Activated T-cell treated with anti-CD3 and anti-CD28 coated beads, Interleukin-2, amount 50 U/mL, for 24 hours (primary cell): ENCODE results near the gene DEFB118.
"Not testable (repeated sequence)": the region's sequence is repeated elsewhere in the genome, so short reads cannot be mapped to it uniquely, and the experiment has no call there.

Experiments
- DNase-seq: peaks from one replicate; pipeline ENCODE4 v3.0.0-alpha.2; 2020
- H3K27ac Mint-ChIP-seq: 2 replicates; pipeline ENCODE4 v1.8.0; 2020; ENCODE audit warnings: mild to moderate bottlenecking, mixed read lengths
- H3K27me3 Mint-ChIP-seq: 2 replicates; pipeline ENCODE4 v1.8.0; 2020; ENCODE audit warnings: mixed read lengths
- H3K36me3 Mint-ChIP-seq: 2 replicates; pipeline ENCODE4 v1.8.0; 2020; ENCODE audit warnings: low read depth, mixed read lengths
- H3K4me1 Mint-ChIP-seq: 2 replicates; pipeline ENCODE4 v1.8.0; 2020; ENCODE audit warnings: low read depth, mixed read lengths
- H3K4me3 Mint-ChIP-seq: 2 replicates; pipeline ENCODE4 v1.8.0; 2020; ENCODE audit warnings: mild to moderate bottlenecking, moderate library complexity, mixed read lengths
- H3K9me3 Mint-ChIP-seq: 2 replicates; pipeline ENCODE4 v1.8.0; 2020; ENCODE audit warnings: mixed read lengths

Gene DEFB118, protein sequence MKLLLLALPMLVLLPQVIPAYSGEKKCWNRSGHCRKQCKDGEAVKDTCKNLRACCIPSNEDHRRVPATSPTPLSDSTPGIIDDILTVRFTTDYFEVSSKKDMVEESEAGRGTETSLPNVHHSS

DNA sequence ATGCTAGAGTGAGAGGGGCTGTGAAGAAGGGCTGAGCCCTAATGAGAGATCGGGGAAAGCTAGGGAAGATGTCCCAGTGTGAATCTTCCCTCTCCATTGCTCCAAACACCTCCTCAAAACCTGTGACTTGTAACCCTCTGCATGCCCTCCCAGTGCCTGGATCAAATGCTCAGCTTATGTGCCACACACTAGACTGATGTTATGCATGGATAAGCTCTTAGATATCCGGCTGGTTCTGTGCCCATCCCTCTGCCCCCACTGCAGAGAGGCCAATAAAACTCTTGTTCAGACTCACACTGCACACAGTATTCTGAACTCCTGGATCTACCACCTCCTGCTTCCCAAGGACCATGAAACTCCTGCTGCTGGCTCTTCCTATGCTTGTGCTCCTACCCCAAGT lies at the start of gene DEFB118:
Gene DEFB118, plus strand, starts transcription at position 301 of the 400 bp plus-strand sequence. Its CDS starts 50 bp downstream, at position 351.
- H3K36me3 Mint-ChIP-seq, result no peaks in the 10 kb centered on the region
- H3K9me3 Mint-ChIP-seq, result peaks cover 5% of the 10 kb centered on the region
- H3K27me3 Mint-ChIP-seq, result no peaks in the 10 kb centered on the region
- no peak within 1 kb of the TSS for H3K27ac Mint-ChIP-seq
- no peaks in the 10 kb centered on the region for H3K4me1 Mint-ChIP-seq
- no peak within 1 kb of the TSS for H3K4me3 Mint-ChIP-seq
- DNase-seq, result no peak

DNA sequence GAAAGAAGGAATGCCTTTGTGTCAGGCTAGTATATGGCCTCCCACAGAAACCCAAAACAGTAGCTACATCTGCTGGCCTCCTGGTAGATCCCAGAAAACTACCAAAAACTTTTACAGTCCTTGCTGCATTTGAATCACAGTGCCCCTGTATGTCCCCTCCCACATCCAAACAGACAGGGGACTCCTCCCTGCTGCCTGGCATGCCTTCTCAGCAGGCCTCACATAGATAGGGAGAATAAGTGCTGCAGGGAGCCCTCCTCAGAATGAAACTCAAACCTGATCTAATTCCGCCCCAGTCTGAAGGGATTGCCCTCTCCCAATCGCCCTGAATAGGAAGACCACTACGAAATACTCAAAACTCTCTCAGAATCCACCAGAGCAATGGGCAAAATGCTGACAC lies 45.9 kb upstream of the DEFB118 start:
- no peaks in the 10 kb centered on the region for H3K36me3 Mint-ChIP-seq
- H3K4me1 Mint-ChIP-seq, result no peaks in the 10 kb centered on the region
- H3K27me3 Mint-ChIP-seq, result peaks cover 4% of the 10 kb centered on the region
- peaks cover 27% of the 10 kb centered on the region for H3K9me3 Mint-ChIP-seq
- no peak overlapping the region for H3K4me3 Mint-ChIP-seq
- DNase-seq, result no peak
- no peak overlapping the region for H3K27ac Mint-ChIP-seq

DNA sequence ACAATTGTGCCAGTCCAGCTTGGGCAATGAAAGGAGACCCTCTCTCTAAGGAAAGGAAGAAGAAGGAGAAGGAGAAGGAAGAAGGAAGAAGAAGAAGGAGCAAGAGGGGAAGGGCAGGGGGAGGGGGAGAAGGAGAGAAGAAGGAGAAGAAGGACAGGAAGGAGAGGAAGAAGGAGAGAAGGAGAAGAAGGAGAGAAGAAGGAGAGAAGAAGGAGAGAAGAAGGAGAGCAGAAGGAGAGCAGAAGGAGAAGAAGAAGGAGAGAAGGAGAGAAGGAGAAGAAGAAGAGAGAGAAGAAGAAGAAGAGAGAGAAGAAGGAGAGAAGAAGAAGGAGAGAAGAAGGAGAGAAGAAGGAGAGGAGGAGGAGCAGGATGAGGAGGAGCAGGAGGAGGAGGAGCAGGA lies 37.5 kb upstream of the DEFB118 start:
- no peaks in the 10 kb centered on the region for H3K4me1 Mint-ChIP-seq
- no peaks in the 10 kb centered on the region for H3K36me3 Mint-ChIP-seq
- H3K27ac Mint-ChIP-seq, result no peak overlapping the region
- H3K4me3 Mint-ChIP-seq, result no peak overlapping the region
- DNase-seq, result no peak
- peaks cover 11% of the 10 kb centered on the region for H3K9me3 Mint-ChIP-seq
- H3K27me3 Mint-ChIP-seq, result no peaks in the 10 kb centered on the region

DNA sequence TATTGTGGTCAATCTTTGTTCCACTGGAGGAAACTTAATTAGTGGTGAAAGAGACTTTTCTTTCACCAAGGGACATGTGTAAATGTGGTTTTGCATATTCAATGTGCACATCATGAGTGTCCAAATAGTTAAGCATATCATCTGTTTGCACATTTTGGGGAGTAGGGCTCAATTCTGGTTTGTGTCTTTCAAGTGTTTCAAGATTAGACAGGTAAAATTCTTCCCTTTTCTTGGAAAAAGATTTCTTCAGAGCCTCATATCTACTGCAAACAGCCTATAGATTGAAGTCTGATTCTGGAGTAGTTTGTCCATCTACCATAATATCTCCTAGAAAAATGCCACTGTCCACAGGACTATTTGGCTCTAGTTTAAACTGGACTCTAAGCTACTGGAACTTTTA lies 26.9 kb upstream of the DEFB118 start:
- H3K4me3 Mint-ChIP-seq, result no peak overlapping the region
- peaks cover 3% of the 10 kb centered on the region for H3K27me3 Mint-ChIP-seq
- H3K4me1 Mint-ChIP-seq, result no peaks in the 10 kb centered on the region
- no peak for DNase-seq
- H3K9me3 Mint-ChIP-seq, result peaks cover 6% of the 10 kb centered on the region
- no peak overlapping the region for H3K27ac Mint-ChIP-seq
- no peaks in the 10 kb centered on the region for H3K36me3 Mint-ChIP-seq

DNA sequence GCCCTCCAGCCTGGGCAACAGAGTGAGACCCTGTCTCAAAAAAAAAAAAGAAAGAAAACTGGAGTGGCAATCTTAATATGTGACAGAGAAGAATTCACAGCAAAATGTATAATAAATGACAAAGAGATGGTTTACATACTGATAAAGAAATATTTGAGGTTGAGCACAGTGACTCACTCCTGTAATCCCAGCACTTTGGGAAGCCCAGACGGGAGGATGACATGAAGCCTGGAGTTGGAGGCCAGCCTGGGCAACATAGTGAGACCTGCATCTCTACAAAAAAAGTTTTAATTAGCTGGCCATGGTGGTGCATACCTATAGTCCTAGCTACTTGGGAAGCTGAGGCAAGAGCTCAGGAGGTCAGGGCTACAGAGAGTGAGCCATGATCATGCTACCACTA lies 12.4 kb upstream of the DEFB118 start:
- H3K27me3 Mint-ChIP-seq, result peaks cover 9% of the 10 kb centered on the region

DNA sequence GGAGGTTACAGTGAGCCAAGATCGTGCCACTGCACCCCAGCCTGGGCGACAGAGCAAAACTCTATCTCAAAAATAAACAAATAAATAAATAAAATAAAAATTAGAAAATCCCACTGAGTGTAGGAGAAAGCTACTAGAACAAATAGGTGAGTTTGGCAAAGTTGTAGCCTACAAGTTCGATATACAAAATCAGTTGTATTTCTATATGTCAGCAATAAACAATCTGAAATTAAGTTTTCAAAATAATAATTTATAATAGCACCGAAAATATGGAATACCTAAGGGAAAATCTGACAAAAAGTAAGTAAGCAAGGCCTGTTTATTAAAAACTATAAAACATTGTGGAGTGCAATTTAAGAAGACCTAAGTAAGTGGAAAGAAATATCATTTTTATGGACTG lies 5.1 kb upstream of the DEFB118 start:
- no peak overlapping the region for H3K4me3 Mint-ChIP-seq
- H3K4me1 Mint-ChIP-seq, result no peaks in the 10 kb centered on the region
- no peaks in the 10 kb centered on the region for H3K27me3 Mint-ChIP-seq
- no peak for DNase-seq
- H3K27ac Mint-ChIP-seq, result no peak overlapping the region
- peaks cover 8% of the 10 kb centered on the region for H3K9me3 Mint-ChIP-seq
- no peaks in the 10 kb centered on the region for H3K36me3 Mint-ChIP-seq

More for the DNA sequence above, 12.4 kb upstream of the DEFB118 start:
- Mint-ChIP-seq H3K4me1 (no peaks in the 10 kb centered on the region), H3K27ac (no peak overlapping the region), H3K4me3 (no peak overlapping the region), H3K36me3 (no peaks in the 10 kb centered on the region), H3K9me3 (peaks cover 3% of the 10 kb centered on the region)
- DNase-seq, result no peak

DNA sequence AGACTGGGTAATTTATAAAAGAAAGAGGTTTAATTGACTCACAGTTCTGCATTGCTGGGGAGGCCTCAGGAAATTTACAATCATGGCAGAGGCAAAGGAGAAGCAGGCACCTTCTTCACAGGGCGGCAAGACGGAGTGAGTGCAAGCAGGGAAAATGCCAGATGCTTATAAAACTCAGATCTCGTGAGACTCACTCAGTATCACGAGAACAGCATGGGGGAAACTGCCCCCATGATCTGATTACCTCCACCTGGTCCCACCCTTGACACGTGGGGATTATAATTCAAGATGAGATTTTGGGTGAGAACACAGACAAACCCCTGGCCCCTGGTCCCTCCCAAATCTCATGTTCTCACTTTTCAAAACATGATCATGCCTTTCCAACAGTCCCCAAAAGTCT lies 4.1 kb upstream of the DEFB118 start:
- not testable (repeated sequence) for H3K9me3 Mint-ChIP-seq, H3K36me3 Mint-ChIP-seq, H3K27me3 Mint-ChIP-seq, H3K4me1 Mint-ChIP-seq, DNase-seq, H3K4me3 Mint-ChIP-seq, H3K27ac Mint-ChIP-seq

DNA sequence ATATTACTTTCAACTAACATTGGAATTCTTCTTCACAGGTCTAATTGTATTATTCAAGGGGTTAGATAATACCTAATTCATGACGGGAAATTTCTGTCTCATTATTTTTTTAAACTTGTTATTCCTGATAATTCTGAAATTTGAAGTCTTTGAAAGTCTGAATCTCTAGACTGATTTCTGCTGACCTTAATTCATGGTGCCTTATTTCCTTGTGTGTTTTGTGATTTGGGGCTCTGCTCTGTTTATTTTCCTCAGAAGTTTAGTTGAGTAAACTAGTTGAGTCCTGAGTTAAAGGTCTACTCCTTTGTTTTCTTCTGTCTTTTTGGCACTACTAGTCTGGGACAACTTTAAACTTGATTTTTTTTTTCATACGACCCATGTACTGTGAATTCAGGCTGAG lies 5.9 kb downstream of the DEFB118 start:
- H3K4me1 Mint-ChIP-seq, result no peaks in the 10 kb centered on the region
- no peak overlapping the region for H3K4me3 Mint-ChIP-seq
- peaks cover 2% of the 10 kb centered on the region for H3K9me3 Mint-ChIP-seq
- no peaks in the 10 kb centered on the region for H3K27me3 Mint-ChIP-seq
- no peak overlapping the region for H3K27ac Mint-ChIP-seq
- no peaks in the 10 kb centered on the region for H3K36me3 Mint-ChIP-seq
- DNase-seq, result no peak

DNA sequence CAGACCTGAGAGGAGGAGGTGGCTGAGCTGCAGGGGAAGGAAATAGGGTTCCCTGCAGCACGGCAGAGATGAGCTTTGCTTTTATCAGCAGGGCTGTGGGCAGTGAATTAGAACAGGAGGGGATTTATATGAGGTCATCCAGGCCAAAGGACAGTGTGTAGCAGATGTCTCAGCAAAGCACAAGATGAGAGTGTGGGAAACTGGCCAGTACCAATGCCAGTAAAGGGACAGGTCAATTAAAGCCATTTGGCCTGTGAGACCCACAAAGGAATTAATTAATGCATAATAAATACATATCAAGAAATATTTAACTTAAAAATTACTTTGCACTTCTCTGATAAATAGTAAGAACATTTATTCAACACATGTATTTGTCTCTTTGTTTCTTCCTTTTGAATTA lies 22.1 kb downstream of the DEFB118 start, which contains the start of gene DEFB119:
Gene DEFB119, minus strand, starts transcription at position 101 of the 400 bp plus-strand sequence. CDS start 107 bp downstream, outside the sequence.
- Mint-ChIP-seq H3K9me3 (no peaks in the 10 kb centered on the region), H3K27ac (no peak within 1 kb of the TSS), H3K4me3 (no peak within 1 kb of the TSS), H3K27me3 (peaks cover 26% of the 10 kb centered on the region), H3K4me1 (no peaks in the 10 kb centered on the region), H3K36me3 (no peaks in the 10 kb centered on the region)
- DNase-seq, result no peak

DNA sequence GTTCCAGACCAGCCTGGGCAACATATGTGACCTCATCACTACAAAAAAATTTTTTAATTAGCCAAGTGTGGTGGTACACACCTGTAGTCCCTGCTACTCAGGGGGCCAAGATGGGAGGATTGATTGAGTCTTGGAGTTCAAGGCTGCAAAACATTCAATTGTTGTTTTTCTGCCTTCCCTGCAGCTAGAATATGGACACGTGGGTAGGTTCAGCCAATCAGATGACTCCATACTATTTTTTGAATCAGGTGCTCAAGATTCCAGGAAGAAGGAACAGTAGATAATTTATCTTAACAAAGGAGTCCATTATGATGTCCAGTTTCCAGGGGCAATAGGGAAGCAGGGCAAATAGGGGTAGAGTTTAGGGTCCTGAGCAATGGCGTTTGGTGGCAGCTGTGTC lies 24.4 kb downstream of the DEFB118 start:
- H3K4me3 Mint-ChIP-seq, result no peak overlapping the region
- H3K36me3 Mint-ChIP-seq, result no peaks in the 10 kb centered on the region
- H3K9me3 Mint-ChIP-seq, result no peaks in the 10 kb centered on the region
- peaks cover 27% of the 10 kb centered on the region for H3K27me3 Mint-ChIP-seq
- no peak overlapping the region for H3K27ac Mint-ChIP-seq
- H3K4me1 Mint-ChIP-seq, result no peaks in the 10 kb centered on the region
- DNase-seq, result no peak

DNA sequence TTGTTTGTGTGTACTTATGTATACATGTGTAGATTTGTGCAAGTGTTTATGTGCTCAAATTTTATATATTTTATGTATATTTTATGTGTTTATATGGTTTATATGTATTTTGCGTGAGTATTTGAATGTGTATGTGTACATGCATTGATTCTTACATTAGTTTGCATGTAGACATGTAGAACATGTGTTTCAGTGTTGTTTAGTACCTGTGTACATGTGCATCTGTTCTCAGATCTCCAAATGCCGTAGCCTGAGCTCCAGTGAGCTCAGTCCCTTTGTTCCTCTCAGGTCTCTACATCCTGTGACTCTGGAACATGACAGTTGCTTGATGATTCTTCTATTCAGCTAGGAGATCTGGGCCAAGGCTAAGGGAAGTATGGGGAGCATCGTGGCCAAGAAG lies 26.5 kb downstream of the DEFB118 start:
- H3K9me3 Mint-ChIP-seq, result no peaks in the 10 kb centered on the region

DNA sequence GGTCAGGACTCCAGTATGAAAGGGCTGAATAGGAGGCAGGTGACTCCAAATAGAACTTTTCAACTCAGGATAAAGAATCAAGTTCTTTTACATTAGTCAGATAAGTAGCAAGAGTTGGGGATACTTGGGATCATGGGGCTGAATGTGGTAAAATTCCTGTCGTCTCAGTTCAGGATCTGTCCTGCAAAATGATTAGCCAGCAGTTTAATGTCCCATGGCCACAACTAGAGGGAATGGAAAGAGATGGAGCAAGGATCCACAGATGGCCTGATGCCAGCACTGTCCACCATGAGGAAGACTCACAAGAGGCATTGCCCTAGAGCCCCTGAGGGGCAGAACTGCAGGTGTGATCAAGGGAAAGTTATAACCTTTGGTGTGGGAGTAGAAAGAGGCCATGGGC lies 35.5 kb downstream of the DEFB118 start:
- H3K27me3 Mint-ChIP-seq, result peaks cover 4% of the 10 kb centered on the region
- no peaks in the 10 kb centered on the region for H3K9me3 Mint-ChIP-seq
- H3K27ac Mint-ChIP-seq, result no peak overlapping the region
- no peak for DNase-seq
- H3K4me1 Mint-ChIP-seq, result no peaks in the 10 kb centered on the region
- H3K4me3 Mint-ChIP-seq, result no peak overlapping the region
- H3K36me3 Mint-ChIP-seq, result no peaks in the 10 kb centered on the region

More for the DNA sequence above, 26.5 kb downstream of the DEFB118 start:
- no peak overlapping the region for H3K27ac Mint-ChIP-seq
- no peak overlapping the region for H3K4me3 Mint-ChIP-seq
- peaks cover 11% of the 10 kb centered on the region for H3K27me3 Mint-ChIP-seq
- no peaks in the 10 kb centered on the region for H3K4me1 Mint-ChIP-seq
- DNase-seq, result no peak
- no peaks in the 10 kb centered on the region for H3K36me3 Mint-ChIP-seq

DNA sequence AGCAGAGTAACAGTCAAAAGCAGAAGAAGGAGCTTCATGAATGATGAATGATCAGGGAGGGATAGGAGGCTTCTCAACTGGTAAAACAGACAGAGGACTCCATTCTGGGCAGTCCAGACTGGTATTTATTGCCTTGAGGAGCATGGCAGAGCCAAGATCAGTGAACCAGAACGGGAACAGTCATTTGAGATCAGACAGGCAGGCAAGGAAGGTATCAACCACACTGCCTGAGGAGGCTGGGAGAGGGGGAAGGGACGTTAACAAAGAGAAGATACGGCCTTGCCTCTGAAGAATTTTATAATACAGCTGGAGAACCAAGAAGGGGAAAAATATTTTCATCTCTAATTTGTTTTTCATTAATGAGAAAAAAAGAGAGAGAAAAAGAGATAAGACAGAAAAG lies 37.7 kb downstream of the DEFB118 start, which contains the start of gene DEFB121:
Gene DEFB121, minus strand, starts transcription at position 101 of the 400 bp plus-strand sequence. Its CDS starts 63 bp downstream, at position 38.
- Mint-ChIP-seq H3K4me1 (no peaks in the 10 kb centered on the region), H3K9me3 (no peaks in the 10 kb centered on the region), H3K27ac (no peak within 1 kb of the TSS), H3K4me3 (no peak within 1 kb of the TSS), H3K36me3 (no peaks in the 10 kb centered on the region), H3K27me3 (peaks cover 4% of the 10 kb centered on the region)
- no peak for DNase-seq

DNA sequence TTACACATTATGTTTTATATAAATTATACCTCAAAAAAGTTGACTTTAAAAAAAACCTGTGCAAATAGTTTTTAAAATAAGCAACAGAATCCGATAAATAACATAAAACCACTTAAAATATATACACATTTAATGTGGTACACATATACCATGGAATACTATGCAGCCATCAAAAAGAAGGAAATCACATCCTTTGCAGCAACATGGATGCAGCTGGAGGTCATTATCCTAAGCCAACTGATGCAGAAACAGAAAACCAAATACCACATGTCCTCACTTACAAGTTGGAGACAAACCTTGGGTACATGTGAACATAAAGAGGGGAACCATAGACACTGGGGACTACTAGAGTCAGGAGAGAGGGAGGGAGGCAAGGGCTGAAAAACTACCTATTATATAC lies 41.6 kb downstream of the DEFB118 start:
- Mint-ChIP-seq H3K4me3 (no peak overlapping the region), H3K27me3 (peaks cover 4% of the 10 kb centered on the region), H3K9me3 (no peaks in the 10 kb centered on the region), H3K4me1 (no peaks in the 10 kb centered on the region), H3K36me3 (no peaks in the 10 kb centered on the region), H3K27ac (no peak overlapping the region)
- DNase-seq, result no peak

DNA sequence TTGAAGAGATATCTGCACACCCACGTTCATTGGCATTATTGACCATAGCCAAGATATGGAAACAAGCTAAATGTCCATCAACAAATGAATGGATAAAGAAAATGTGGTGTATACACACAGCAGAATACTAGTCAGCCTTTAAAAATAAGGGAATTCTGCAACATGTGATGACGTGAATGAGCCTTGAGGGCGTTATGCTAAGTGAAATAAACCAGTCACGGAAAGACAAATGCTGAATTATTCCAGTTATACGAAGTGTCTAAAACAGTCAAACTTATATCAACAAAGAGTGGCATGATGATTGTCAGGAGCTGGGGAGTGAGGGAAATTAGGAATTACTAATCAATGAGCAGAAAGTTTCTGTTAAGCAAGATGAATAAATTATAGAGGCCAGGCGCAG lies 46.0 kb downstream of the DEFB118 start:
- Mint-ChIP-seq H3K9me3 (no peaks in the 10 kb centered on the region), H3K4me1 (no peaks in the 10 kb centered on the region), H3K27me3 (peaks cover 5% of the 10 kb centered on the region), H3K27ac (no peak overlapping the region), H3K4me3 (no peak overlapping the region), H3K36me3 (no peaks in the 10 kb centered on the region)
- no peak for DNase-seq

DNA sequence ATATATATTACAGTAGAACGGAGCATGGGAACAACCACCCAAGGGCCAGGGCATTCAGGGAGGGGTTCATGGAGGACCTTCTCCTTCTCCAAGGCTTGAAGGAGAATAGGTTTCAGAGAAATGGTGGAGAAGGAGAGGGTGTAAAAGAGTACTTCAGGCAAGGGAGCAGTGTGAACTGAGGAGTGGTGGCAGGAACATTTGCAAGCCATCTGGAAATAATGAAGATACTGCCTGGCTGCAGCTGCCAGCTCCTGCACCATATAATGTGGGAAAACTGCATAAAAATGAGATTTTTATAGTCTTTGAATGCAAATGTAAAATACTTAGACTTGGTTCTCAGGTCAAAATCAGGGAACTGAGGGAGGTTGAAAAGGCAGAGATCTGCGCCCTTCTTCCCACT lies 47.3 kb downstream of the DEFB118 start:
- H3K9me3 Mint-ChIP-seq, result no peaks in the 10 kb centered on the region
- no peak overlapping the region for H3K27ac Mint-ChIP-seq
- peaks cover 8% of the 10 kb centered on the region for H3K27me3 Mint-ChIP-seq
- H3K4me1 Mint-ChIP-seq, result no peaks in the 10 kb centered on the region
- no peaks in the 10 kb centered on the region for H3K36me3 Mint-ChIP-seq
- DNase-seq, result no peak
- H3K4me3 Mint-ChIP-seq, result no peak overlapping the region
